ENCODE measurements around the gene AKR1B15.

DNA sequence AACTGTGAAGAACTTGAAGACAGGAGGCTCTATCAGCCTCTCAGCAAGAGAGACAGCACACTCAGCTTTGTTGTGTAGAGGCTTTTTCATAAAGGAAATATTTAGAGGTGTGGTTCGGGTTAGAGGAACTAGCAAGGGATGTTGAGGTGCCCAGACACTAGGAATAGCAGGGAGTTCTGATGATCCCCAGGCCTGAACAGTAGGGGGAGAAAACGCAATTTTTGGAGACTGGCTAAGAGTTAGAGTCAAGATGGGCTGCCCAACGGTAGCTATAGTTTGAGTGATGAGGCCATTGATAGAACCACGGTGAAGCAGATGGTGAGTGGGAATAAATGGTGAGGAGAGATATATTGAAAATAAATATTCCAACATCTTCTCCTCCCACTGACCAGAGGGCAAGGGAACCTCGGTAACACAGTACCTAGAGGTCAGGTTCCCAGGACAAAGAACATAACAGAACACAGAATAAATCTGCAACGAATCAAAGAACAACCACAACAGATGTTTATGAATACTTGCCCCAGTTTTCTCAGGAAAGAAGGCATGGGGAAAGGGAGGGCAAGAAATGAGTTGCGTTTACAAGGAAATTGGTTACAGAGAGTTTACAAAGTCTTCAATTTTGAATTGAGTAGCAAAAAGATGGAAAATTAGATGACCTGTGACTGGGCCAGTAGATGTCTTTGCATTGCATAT, 73.5 kb downstream of the AKR1B15 start:
- TF ChIP-seq, protein P1, sequence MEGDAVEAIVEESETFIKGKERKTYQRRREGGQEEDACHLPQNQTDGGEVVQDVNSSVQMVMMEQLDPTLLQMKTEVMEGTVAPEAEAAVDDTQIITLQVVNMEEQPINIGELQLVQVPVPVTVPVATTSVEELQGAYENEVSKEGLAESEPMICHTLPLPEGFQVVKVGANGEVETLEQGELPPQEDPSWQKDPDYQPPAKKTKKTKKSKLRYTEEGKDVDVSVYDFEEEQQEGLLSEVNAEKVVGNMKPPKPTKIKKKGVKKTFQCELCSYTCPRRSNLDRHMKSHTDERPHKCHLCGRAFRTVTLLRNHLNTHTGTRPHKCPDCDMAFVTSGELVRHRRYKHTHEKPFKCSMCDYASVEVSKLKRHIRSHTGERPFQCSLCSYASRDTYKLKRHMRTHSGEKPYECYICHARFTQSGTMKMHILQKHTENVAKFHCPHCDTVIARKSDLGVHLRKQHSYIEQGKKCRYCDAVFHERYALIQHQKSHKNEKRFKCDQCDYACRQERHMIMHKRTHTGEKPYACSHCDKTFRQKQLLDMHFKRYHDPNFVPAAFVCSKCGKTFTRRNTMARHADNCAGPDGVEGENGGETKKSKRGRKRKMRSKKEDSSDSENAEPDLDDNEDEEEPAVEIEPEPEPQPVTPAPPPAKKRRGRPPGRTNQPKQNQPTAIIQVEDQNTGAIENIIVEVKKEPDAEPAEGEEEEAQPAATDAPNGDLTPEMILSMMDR (IDR thresholded peaks at IDR 0.05), result no peak
- TF ChIP-seq POLR2A (IDR thresholded peaks at IDR 0.05), result no peak

Data from heart left ventricle (tissue), 13 donors.